ENCODE data around the gene ELAVL1.

DNA sequence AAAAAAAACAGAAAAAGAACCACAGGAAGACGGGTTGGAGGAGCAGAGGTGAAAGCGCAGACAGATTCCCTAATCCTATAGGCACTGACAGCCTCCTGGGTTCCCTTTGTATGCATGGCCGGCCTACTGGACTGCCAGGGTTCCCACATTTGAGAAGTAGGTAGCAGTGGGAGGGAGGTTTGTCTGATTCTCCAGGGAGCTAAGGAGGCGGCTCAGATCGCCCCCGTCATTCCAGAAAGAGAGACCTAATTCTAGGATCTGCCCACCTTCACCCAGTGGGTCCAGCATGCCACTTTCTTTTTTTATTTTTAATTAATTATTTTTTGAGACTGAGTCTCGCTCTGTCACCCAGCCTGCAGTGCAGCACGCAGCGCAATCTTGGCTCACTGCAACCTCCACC lies 37.5 kb upstream of the ELAVL1 start:
- TF ChIP-seq, protein P1, sequence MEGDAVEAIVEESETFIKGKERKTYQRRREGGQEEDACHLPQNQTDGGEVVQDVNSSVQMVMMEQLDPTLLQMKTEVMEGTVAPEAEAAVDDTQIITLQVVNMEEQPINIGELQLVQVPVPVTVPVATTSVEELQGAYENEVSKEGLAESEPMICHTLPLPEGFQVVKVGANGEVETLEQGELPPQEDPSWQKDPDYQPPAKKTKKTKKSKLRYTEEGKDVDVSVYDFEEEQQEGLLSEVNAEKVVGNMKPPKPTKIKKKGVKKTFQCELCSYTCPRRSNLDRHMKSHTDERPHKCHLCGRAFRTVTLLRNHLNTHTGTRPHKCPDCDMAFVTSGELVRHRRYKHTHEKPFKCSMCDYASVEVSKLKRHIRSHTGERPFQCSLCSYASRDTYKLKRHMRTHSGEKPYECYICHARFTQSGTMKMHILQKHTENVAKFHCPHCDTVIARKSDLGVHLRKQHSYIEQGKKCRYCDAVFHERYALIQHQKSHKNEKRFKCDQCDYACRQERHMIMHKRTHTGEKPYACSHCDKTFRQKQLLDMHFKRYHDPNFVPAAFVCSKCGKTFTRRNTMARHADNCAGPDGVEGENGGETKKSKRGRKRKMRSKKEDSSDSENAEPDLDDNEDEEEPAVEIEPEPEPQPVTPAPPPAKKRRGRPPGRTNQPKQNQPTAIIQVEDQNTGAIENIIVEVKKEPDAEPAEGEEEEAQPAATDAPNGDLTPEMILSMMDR (IDR thresholded peaks at IDR 0.05): no peak
- TF ChIP-seq POLR2A (IDR thresholded peaks at IDR 0.05): no peak

All from adrenal gland (tissue), 5 donors.